Astrocyte of the cerebellum (primary cell): ENCODE results near the gene ETFA.

Source experiments
- DNase-seq: peaks from one replicate; pipeline ENCODE4 v3.0.0-alpha.2; 2011; ENCODE audit warnings: low read depth
- H3K4me3 ChIP-seq: 2 replicates; pipeline ENCODE4 v1.5.1; 2011; ENCODE audit warnings: mild to moderate bottlenecking, low read depth, low read length, moderate library complexity
- in situ Hi-C: cut with HindIII; loops from 2 replicates; pipeline ENCODE4 v1.10.0; 2017; ENCODE audit warnings: low sequenced_read_pairs
- TF ChIP-seq, protein P1 (sequence below): IDR thresholded peaks from 2 replicates; pipeline ENCODE4 v1.5.1; 2012; ENCODE audit warnings: low read length, low read depth, moderate library complexity, mild to moderate bottlenecking; ENCODE audit errors: missing control alignments

Gene ETFA

DNA sequence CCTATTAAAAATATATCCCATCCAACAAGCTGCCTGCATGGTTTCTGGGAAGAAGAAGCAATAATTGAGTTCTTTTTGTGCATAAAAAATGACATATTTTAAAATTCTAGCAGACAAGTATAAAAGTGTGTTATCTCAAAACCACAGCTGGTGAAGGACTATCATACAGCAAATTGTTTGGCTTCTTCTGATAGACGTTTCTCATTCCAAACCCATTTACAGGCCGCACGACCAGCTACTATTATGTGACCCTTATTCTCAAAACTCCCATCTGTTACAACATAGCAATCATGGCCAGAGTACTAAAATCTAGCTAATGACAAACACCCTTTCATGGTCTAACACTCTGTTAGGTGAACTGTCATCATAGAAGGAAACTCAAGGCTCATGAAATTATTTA, 21.7 kb downstream of the ETFA start:
- DNase-seq: no peak
- in situ Hi-C loops: no loop called here
- TF ChIP-seq, protein P1, sequence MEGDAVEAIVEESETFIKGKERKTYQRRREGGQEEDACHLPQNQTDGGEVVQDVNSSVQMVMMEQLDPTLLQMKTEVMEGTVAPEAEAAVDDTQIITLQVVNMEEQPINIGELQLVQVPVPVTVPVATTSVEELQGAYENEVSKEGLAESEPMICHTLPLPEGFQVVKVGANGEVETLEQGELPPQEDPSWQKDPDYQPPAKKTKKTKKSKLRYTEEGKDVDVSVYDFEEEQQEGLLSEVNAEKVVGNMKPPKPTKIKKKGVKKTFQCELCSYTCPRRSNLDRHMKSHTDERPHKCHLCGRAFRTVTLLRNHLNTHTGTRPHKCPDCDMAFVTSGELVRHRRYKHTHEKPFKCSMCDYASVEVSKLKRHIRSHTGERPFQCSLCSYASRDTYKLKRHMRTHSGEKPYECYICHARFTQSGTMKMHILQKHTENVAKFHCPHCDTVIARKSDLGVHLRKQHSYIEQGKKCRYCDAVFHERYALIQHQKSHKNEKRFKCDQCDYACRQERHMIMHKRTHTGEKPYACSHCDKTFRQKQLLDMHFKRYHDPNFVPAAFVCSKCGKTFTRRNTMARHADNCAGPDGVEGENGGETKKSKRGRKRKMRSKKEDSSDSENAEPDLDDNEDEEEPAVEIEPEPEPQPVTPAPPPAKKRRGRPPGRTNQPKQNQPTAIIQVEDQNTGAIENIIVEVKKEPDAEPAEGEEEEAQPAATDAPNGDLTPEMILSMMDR: no peak

DNA sequence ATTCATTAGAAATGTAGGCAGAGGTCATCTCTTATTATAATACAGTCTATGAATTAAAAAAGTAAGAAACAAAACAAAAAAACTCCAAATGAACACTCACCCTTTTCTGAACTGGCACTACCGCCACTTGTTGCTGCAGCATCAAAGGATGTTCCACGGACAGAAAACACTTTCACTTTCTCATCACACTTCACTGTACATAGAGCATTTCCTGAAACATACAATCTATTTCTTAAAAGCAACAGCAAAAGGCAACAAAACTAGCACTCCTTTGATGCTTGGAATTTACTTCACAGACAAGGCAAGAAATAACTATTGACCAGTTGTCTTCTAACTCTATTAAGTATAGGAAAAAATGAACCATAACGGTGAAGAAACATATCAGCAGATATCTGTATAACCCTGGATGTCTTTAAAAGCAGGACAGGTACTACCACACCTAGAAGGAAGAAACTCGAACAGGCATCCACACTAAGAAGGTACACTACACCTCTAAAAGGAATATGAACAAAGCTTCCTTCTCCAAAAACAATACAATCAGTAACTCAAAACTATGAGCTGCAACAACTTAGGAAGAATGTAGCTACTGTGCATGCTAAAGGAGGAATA, 24.9 kb downstream of the ETFA start:
- H3K4me3 ChIP-seq: no peak overlapping the region
- TF ChIP-seq, protein P1: no peak
- in situ Hi-C loops: no loop called here

More for the DNA sequence above, 21.7 kb downstream of the ETFA start:
- no peak overlapping the region for H3K4me3 ChIP-seq

DNA sequence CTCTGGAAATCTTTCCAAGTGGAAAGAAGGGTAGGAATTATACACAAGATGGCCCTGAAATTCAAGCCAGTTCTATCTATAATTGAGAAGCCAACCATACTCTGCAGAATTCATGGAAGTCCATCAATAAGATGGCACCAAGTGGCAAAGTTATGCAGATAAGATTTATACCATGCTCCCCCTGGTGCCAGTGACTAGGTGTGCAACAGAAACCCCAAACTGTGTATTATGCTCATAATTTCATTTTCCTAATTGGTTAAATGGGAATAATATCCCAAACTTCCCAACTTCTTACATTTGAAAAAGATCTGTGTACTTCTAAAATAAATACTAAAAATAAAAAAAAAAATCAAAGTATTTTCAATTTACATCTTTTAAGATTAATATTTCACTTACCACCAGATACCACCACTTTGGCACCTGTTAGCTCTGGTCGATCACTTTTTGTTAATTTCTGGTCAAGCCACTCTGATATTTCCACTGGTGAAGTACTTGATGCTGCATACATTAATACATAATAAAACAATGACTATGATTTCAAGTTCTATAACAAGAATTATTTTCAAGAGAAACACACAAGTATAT, 25.9 kb downstream of the ETFA start:
- no peak overlapping the region for H3K4me3 ChIP-seq
- in situ Hi-C loops: no loop called here
- no peak for DNase-seq
- TF ChIP-seq, protein P1: peak; percentile 59

More for the DNA sequence above, 24.9 kb downstream of the ETFA start:
- no peak for DNase-seq

DNA sequence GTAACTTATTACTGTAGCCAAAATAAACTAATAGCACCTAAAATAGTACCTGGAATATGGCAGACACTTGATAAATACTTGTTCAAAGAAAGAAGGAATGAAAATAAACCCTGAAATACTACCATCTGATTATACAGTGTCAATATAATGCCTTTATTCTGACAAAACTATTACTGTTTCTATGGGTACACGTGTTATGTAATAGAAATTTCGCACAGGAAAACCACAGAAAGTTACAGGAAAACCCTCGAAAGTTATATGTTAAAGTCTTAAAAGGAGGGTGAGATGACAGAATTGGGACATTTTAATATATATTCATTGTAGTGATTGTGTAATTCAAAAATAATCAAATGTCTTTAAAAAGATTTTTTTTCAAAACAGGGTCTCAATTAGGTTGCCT, 28.8 kb downstream of the ETFA start:
- TF ChIP-seq, protein P1: no peak
- no peak overlapping the region for H3K4me3 ChIP-seq
- DNase-seq: no peak
- in situ Hi-C loops: no loop called here

DNA sequence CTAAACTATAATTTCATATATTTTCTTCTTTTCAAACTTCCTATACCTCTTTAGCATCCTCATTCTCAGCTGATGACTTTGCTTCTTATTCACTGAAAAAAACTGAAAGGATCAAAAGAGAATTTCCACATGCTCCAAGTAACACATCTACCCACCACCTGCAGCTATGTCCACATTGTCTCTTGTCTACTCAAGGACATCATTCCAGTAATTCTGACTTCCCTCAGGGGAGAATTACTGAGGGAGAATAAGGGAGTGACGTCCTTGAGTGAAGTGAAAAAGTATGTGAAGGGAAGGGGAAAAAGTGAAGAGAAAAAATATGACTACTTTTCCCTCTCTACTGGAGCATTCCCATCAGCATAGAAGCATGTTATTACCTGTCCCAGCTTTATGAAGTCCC, 32.6 kb downstream of the ETFA start:
- TF ChIP-seq, protein P1: no peak
- no peak for DNase-seq
- in situ Hi-C loops: no loop called here

DNA sequence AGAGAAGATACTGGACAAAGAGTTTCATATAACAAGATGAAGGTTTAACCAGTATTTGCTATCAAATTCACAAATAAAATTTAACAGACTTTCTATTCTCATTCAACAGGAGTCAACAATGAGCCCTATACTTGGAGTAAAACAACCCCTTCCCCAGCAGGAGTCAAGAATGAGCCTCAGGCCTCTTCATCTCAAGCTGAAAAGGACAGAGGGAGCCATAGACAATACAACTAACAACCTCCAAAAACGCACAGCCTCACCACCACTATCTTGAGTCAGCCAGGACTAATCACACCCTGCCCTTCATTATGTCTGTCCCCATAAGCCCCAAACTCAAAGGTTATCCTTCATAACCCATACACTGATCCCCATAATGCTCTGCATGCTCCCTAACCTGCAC, 36.4 kb downstream of the ETFA start:
- no peak overlapping the region for H3K4me3 ChIP-seq
- in situ Hi-C loops: no loop called here
- TF ChIP-seq, protein P1: no peak
- no peak for DNase-seq

More for the DNA sequence above, 32.6 kb downstream of the ETFA start:
- no peak overlapping the region for H3K4me3 ChIP-seq
